ENCODE measurements around the gene EXD3.

EXD3 gene

GRCh38 chr9:137375321-137376058 lies 47.5 kb downstream of the EXD3 start:
- DNase-seq: no peak

- DNase-seq: no peak
Observed at GRCh38 chr9:137374131-137374845, 48.7 kb downstream of the EXD3 start.

DNA sequence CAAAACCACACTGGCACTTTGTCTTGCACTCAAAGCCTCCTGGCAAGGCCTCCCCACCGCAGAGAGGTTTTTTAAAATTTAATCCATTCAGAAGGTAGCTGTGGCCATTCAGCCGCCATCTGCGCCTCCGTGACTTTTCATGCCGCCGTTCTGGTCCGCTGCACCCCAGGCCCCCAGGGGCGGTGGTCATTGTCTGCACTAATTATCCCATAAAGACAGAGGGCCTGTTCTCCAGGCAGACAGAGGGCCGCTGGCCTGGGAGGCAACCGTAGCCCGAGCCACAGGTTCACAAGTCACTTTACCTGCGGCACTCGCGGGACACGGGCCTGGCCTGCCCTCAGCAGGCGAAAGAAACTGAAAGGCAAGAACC lies 49.4 kb downstream of the EXD3 start:
- DNase-seq: no peak

- DNase-seq: no peak
Observed at GRCh38 chr9:137372693-137373610, 50.0 kb downstream of the EXD3 start.

GRCh38 chr9:137371946-137372651 lies 50.9 kb downstream of the EXD3 start:
- DNase-seq: no peak

DNA sequence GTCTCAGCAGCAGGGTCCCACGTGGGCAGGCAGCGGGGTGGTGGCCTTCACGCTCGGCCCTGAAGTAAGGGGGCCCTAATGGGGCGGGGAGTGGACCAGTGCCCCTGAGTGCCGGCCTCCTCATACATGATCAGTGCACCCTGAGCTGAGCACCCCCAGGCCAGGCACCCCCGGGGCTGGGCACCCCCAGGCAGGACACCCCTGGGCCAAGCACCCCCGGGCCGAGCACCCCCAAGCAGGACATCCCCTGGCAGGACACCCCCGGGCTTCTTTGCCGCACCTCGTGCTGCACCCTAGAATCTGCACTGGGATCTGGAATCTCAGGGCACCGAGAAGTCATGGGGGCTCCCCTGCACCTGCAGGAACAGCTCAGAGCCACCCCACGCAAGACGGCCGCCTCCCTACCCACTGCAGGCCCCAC lies 51.4 kb downstream of the EXD3 start:
- DNase-seq: no peak

DNA sequence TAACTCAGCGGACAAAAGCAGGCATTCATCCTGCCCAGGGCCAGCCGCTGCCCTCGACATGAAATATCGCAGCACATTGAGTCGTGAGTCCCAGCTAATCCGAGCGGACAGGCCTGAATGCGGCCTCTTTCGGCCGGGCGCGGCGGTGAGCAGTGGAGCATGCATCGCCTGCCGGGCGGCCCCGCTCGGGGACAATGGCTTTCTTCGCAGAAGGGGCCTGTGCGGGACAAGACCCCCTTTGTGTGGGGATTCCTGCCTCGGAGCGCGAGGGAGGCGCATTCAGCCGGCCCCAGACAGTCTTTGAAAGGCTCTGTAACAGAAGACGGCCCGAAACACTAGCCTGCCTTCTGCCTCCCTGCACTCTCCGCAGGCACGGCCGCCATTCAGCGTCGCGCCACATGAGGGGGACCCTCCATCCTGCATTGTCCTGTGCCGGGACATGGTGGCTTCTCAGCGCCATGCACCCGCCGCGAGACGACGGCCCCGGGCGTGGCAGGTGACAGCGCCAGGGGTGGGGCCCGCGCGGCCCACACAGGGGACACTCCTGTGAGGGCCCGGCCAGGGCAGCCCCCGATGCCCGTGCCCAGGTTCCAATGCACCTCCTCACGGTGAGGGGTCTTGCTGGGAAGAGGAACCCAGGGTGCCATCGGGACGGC lies 52.0 kb downstream of the EXD3 start:
- no peak for DNase-seq

GRCh38 chr9:137369911-137370764 lies 52.8 kb downstream of the EXD3 start:
- DNase-seq: no peak

DNA sequence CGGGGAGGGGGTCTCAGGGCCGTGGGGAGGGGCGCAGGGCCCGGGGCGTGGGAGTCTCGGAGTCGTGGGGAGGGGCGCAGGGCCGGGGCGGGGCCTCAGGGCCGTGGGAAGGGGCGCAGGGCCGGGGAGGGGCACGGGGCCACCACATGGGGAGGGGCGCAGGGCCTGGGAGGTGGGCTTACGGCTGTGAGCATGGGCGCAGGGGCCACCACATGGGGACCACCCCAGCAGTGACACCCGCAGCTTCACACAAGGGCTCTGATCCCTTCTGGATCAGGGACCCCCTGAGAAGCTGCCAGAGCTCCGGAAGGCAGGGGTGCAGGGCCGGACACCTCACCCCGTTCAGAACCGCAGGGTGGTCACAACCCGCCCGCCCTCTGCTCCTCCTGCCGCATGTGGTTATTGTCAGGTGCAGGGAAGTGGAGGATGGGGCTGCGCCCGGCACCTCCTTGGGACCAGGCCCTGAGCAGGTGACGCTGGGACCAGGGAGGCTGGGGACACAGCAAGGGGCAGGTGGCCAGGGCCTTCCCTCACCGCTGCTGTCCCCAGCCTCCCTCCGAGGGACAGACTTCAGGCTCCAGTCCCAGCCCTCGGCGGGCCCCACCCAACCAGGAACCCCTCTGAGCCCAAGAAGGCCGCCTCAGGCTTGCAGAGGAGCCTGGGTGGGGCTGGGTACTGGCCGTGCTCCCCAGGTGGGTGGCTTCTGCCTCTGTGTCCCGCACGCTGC lies 53.7 kb downstream of the EXD3 start:
- DNase-seq: no peak

GRCh38 chr9:137368431-137369035 lies 54.4 kb downstream of the EXD3 start:
- no peak for DNase-seq

DNA sequence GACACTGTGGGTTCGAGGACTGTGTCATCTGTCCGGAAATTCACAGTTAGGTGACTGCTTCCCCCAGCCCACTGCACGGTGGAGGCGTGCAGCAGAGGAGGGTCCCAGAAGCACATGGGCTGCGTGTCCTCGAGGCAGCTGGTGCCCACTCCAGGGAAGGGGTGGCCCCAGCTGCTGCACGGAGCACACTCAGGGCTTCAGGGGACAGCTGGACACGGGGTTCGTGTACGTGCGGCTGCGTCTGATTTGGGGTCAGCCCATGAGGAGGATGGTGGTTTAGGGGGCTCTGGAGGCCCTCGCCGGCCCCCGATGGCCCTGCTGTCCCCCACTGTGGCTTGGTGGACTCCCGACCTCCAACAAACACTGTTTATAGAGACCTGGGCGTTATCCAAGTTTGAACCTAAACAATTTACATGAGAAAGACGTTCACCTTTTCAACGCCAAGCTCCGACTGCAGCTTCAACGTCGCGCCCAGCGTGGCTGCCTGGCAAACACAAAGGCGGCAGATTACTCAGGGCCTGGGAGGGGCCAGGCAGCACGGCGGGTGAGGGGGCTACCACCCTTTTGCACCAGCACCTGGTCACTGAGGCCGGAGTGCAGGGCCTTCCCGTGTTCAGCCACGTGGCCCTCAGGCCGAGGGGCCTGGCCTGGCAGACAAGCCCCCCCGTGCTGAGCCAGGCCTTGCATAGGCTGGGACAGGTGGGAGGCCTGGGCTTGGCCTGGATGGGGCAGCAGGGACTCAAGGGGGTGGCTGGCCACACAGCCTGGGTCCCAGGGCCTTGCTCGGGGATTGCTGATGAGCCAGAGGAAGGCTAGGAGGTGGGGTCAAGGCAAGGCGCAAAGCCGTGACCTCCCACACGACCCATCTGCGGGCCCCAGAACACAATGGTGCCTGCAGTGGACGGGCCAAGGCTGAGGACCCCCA lies 55.2 kb downstream of the EXD3 start:
- no peak for DNase-seq

DNA sequence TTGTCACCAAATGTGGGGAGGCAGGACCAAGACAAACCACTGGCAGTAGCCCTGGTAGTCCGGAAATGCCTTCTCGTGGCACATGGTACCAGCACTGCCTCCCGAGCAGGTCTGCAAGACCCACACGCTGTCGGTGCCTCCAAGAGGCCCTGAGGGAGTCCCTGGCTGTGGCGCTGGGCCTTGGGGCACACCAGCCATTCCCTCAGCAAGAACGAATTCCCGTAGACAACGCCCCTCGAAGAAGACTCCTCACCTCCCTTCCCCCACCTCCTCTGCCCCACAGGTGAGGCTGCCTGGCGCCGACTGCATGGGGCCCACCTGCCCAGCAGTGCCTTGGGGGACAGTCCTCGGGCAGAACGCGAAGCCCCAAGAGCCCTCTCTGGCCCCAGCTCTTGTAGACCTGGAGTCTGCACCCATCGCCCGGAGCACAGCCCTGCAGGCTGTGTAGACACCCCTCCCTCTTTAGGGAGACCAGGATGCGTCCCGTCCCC lies 56.0 kb downstream of the EXD3 start:
- no peak for DNase-seq

- DNase-seq: no peak
Observed at GRCh38 chr9:137366445-137366810, 56.5 kb downstream of the EXD3 start.

DNA sequence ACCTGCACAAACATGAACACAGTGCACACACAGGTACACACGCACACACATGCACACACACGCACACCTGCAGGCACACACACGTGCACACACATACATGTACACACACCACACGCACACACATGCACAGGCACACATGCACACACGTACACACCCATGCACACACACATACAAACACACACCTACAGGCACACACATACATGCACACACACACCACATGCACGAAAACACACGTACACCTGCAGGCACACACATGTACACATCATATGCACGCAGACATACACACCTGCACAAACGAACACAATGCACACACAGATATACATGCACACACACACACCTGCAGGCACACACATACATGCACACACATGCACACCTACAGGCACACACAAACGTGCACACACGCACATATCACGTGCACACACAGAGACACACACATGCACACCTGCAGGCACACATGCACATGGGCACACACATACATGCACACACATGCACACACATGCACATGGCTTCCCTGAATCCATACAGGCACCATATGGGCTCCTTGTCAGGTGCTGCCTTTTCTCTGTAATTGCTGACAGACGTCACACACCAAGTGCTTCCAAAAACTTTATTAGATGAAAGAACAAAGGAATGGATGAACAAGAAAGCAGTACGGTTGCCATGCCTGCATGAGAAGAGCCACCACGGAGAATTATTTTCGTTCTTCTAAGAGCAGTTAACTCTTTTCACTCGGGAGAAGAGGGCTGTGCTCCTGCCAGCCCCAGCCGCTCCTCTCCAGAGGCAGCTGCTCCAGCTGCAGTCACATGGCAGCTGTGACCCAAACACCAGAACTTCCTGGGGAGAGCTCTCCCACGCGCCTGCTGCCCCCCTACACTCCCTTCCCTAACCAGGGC lies 57.2 kb downstream of the EXD3 start:
- DNase-seq: no peak

- DNase-seq: no peak
Observed at GRCh38 chr9:137365056-137365455, 57.9 kb downstream of the EXD3 start.

DNA sequence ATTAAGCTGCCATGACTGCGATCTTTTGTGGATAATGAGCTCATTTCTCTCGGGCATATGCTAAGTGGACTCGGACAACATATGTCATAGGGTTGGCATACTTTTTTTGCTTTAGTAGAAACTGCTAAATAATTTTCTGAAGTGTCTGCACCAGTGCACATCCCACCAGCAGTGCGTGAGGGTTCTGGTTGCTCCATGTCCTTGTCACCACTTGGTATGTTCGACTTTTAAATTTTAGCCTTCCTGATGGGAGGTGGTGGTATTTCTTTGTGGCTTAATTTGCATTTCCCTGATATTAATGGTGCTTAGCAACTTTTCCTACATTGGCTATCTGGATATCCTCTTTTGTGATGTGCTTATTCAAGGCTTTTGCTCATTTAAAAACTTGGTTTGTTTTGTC lies 63.1 kb downstream of the EXD3 start:
- DNase-seq: no peak

DNA sequence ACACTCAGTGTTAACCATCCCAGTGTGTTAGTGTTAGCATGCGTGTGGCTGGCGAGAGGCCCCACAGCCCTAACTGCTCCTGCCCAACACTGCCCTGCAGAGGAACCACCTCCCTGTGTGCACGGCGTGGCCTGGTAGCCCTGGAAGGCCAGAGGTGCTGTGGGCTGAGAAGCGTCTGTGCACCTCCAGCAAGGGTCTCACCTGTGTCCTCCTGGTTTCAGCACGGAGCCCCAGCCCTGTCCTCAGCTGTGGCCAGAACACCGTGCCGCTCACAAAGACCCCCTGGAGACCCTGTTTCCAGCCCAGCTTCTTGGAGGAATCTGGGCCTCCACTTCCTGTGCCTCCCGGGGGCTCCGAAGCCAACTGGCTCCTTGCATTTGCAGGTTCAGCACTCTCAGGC lies 64.8 kb downstream of the EXD3 start:
- DNase-seq: no peak

DNA sequence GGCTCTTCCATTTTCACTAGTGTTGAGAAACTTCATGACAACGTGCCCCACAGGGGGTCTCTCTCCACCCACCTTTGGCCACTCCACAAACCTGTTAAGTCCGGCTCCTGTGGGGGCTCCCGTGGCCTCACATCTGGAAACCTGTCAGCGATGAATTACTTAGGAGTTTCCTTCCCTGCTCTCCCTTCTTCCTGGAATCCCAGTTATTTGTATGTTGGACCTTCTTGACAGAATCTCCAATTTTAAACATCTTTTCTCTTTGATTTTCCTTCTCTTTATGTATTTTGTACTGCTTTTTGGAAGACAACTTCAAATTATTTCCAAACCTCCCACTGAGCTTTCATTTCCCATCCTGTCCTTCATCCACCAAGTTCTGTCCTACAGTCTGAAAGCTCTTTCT lies 65.8 kb downstream of the EXD3 start:
- no peak for DNase-seq

All from NCI-H510A (cell line).